Neural cell (in vitro differentiated cells): ENCODE data around the gene LMF2. TPM values are rescaled to one million over a fixed set of nuclear protein-coding genes. Genes with fewer than 3 reads are reported as not detected.

Source experiments
- H2AFZ ChIP-seq: fragments of 200-600, 300-800 bp; sonication (generic), shearing (Covaris generic); 2 replicates; pipeline ENCODE4 v1.6.0; 2014; ENCODE audit warnings: low read depth, mild to moderate bottlenecking, antibody characterized with exemption, low read length, moderate library complexity
- H3F3A ChIP-seq: fragments of 200-600 bp; shearing (Covaris generic); 2 replicates; pipeline ENCODE4 v1.6.1; 2016; ENCODE audit warnings: mild to moderate bottlenecking, moderate library complexity, mixed read lengths, antibody characterized with exemption, low read length; ENCODE audit not compliant: insufficient read depth, poor library complexity, severe bottlenecking
- H3K27ac ChIP-seq: fragments of 200-600, 300-800 bp; sonication (generic), shearing (Covaris generic); 2 replicates; pipeline ENCODE4 v1.5.1; 2014; ENCODE audit warnings: mild to moderate bottlenecking, low read length, moderate library complexity
- H3K27me3 ChIP-seq: fragments of 300-800, 200-600 bp; sonication (generic), shearing (Covaris generic); 2 replicates; pipeline ENCODE4 v1.6.0; 2014; ENCODE audit warnings: mild to moderate bottlenecking, low read depth, low read length, moderate library complexity; ENCODE audit not compliant: insufficient read depth
- H3K36me3 ChIP-seq: fragments of 300-800, 200-600 bp; sonication (generic), shearing (Covaris generic); 2 replicates; pipeline ENCODE4 v1.5.1; 2014; ENCODE audit warnings: mild to moderate bottlenecking, antibody characterized with exemption, low read length, moderate library complexity; ENCODE audit not compliant: insufficient read depth
- H3K4me2 ChIP-seq: fragments of 300-800, 200-600 bp; sonication (generic), shearing (Covaris generic); 2 replicates; pipeline ENCODE4 v1.6.0; 2014; ENCODE audit warnings: mild to moderate bottlenecking, low read length
- H3K4me3 ChIP-seq: fragments of 300-800, 200-600 bp; sonication (generic), shearing (Covaris generic); 2 replicates; pipeline ENCODE4 v1.5.1; 2014; ENCODE audit warnings: mild to moderate bottlenecking, low read length, moderate library complexity
- H3K79me2 ChIP-seq: fragments of 200-600 bp; shearing (Covaris generic); replicated peaks from 2 replicates; pipeline ENCODE4 v1.6.0; 2014; ENCODE audit warnings: mild to moderate bottlenecking, low read length, moderate library complexity; ENCODE audit not compliant: insufficient read depth
- H3K9ac ChIP-seq: fragments of 300-800, 200-600 bp; sonication (generic), shearing (Covaris generic); 2 replicates; pipeline ENCODE4 v1.6.1; 2016; ENCODE audit warnings: mild to moderate bottlenecking, low read length, mixed read lengths
- H3K9me2 ChIP-seq: fragments of 200-600 bp; shearing (Covaris generic); 2 replicates; pipeline ENCODE4 v1.6.1; 2016; ENCODE audit warnings: mild to moderate bottlenecking, low read length, mixed read lengths; ENCODE audit not compliant: insufficient read depth
- H3K9me3 ChIP-seq: fragments of 200-600, 300-800 bp; sonication (generic), shearing (Covaris generic); 2 replicates; pipeline ENCODE4 v1.6.1; 2016; ENCODE audit warnings: mild to moderate bottlenecking, mixed run types, low read length, moderate library complexity, mixed read lengths
- H4K20me1 ChIP-seq: fragments of 200-600 bp; shearing (Covaris generic); 2 replicates; pipeline ENCODE4 v1.6.1; 2016; ENCODE audit warnings: mild to moderate bottlenecking, mixed run types; ENCODE audit not compliant: insufficient read depth
- EP300 ChIP-seq: fragments of 450-650 bp; conservative IDR thresholded peaks from 2 replicates; pipeline ENCODE4 v1.6.1; 2014; ENCODE audit warnings: antibody characterized with exemption, mild to moderate bottlenecking, moderate library complexity; ENCODE audit not compliant: poor library complexity, severe bottlenecking
- EZH2 ChIP-seq: fragments of 200-600, 300-800 bp; shearing (Covaris generic), sonication (generic); IDR thresholded peaks from 2 replicates; pipeline ENCODE4 v1.6.1; 2014; ENCODE audit warnings: antibody characterized with exemption, low read length, borderline replicate concordance, mild to moderate bottlenecking; ENCODE audit not compliant: insufficient read depth, poor library complexity, severe bottlenecking
- MXI1 ChIP-seq: fragments of 450-650 bp; conservative IDR thresholded peaks from 2 replicates; pipeline ENCODE4 v1.6.1; 2014; ENCODE audit warnings: antibody characterized with exemption, mild to moderate bottlenecking; ENCODE audit not compliant: poor library complexity, severe bottlenecking
- POLR2AphosphoS5 ChIP-seq: IDR thresholded peaks from 2 replicates; pipeline ENCODE4 v1.6.1; 2012
- RAD21 ChIP-seq: fragments of 450-650 bp; conservative IDR thresholded peaks from 2 replicates; pipeline ENCODE4 v1.6.1; 2014; ENCODE audit warnings: antibody characterized with exemption, mild to moderate bottlenecking, moderate library complexity
- SMC3 ChIP-seq: fragments of 450-650 bp; conservative IDR thresholded peaks from 2 replicates; pipeline ENCODE4 v1.6.1; 2014; ENCODE audit warnings: antibody characterized with exemption, mild to moderate bottlenecking, moderate library complexity; ENCODE audit not compliant: poor library complexity
- TAF1 ChIP-seq: IDR thresholded peaks from 2 replicates; pipeline ENCODE4 v1.6.1; 2012; ENCODE audit warnings: low read depth
- polyA plus RNA-seq: library from polyadenylated mRNA; depleted of rRNA; stranded (reverse); fragments of >200 nt; gene quantifications from 2 replicates; pipeline ENCODE4 v1.2.3, GENCODE V29; 2014
- TF ChIP-seq, protein P1 (sequence below): fragments of 450-650 bp; IDR thresholded peaks from 2 replicates; pipeline ENCODE4 v1.5.1; 2014; ENCODE audit warnings: antibody characterized with exemption, mild to moderate bottlenecking, moderate library complexity; ENCODE audit not compliant: poor library complexity, severe bottlenecking
- TF ChIP-seq, protein P2 (sequence below): IDR thresholded peaks from 2 replicates; pipeline ENCODE4 v1.6.1; 2012; ENCODE audit warnings: borderline replicate concordance

The LMF2 gene
- polyA plus RNA-seq, 1 donor from 2014 or later, result 76.5 TPM

DNA sequence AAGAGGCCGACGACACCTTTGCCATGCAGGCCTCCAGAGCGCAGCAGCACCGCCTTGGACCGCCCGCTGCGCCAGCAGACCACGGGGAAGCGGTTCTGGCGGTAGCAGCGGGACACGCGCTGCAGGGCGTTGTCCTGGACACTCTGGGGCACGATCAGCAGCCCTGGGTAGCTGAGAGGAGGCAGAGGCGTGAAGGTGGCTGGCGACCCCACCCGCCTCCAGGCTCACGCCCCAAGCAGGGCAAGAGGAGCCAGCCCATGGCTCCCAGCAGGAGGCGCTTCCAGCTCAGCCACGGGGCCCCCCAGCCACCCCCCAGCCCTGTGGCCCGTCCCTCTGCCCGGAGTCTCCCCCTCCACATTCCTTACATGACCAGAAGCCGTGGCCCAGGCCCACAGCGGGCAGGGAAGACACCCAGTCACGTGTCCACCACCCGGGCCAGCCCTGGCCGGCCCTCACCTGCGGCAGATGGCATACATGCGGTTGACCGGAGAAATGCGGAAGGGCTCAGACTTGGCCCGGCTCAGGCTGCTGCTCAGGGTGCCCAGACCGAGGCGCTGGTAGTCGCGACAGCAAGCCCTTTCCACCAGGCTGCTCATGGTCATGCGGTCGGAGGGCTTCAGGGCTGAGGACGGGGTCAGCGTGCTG lies 47.9 kb downstream of the LMF2 start:
- TF ChIP-seq EZH2 (no peak), TAF1 (no peak), EP300 (no peak), SMC3 (no peak), RAD21 (no peak)
- no peaks in the 10 kb centered on the region for H4K20me1 ChIP-seq
- no peak overlapping the region for H3K4me3 ChIP-seq
- H3K27ac ChIP-seq, result no peak overlapping the region
- no peaks in the 10 kb centered on the region for H3F3A ChIP-seq
- no peaks in the 10 kb centered on the region for H3K27me3 ChIP-seq
- no peak overlapping the region for H3K9ac ChIP-seq
- H3K9me2 ChIP-seq, result no peaks in the 10 kb centered on the region
- no peaks in the 10 kb centered on the region for H3K36me3 ChIP-seq
- H3K79me2 ChIP-seq, result no peaks in the 10 kb centered on the region
- H3K4me2 ChIP-seq, result no peak overlapping the region
- no peak overlapping the region for H2AFZ ChIP-seq
- H3K9me3 ChIP-seq, result no peaks in the 10 kb centered on the region

DNA sequence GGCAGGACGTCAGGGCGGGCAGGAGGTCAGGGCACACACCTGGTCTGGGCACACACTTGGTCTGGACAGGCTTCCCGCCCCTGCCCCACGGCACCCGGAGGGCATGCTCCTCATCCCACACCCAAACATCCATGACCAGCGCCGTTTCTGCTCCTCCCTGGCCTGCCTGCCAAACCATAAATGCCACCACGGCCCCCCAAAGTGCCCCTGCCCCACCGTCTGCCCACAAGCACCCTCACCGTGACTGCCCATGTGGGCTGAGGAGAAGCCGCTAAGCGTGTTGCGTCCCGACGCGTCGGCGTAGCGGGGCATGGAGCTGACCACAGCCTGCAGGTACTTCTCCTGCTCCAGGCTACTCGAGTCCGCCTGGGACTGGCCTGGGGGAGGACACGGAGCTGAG lies 48.5 kb downstream of the LMF2 start:
- H3K9me2 ChIP-seq, result no peaks in the 10 kb centered on the region
- no peak for TF ChIP-seq RAD21
- TF ChIP-seq POLR2AphosphoS5, result no peak
- no peak for TF ChIP-seq SMC3
- TF ChIP-seq, protein P1, sequence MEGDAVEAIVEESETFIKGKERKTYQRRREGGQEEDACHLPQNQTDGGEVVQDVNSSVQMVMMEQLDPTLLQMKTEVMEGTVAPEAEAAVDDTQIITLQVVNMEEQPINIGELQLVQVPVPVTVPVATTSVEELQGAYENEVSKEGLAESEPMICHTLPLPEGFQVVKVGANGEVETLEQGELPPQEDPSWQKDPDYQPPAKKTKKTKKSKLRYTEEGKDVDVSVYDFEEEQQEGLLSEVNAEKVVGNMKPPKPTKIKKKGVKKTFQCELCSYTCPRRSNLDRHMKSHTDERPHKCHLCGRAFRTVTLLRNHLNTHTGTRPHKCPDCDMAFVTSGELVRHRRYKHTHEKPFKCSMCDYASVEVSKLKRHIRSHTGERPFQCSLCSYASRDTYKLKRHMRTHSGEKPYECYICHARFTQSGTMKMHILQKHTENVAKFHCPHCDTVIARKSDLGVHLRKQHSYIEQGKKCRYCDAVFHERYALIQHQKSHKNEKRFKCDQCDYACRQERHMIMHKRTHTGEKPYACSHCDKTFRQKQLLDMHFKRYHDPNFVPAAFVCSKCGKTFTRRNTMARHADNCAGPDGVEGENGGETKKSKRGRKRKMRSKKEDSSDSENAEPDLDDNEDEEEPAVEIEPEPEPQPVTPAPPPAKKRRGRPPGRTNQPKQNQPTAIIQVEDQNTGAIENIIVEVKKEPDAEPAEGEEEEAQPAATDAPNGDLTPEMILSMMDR, result no peak
- no peak for TF ChIP-seq EZH2
- TF ChIP-seq, protein P2, sequence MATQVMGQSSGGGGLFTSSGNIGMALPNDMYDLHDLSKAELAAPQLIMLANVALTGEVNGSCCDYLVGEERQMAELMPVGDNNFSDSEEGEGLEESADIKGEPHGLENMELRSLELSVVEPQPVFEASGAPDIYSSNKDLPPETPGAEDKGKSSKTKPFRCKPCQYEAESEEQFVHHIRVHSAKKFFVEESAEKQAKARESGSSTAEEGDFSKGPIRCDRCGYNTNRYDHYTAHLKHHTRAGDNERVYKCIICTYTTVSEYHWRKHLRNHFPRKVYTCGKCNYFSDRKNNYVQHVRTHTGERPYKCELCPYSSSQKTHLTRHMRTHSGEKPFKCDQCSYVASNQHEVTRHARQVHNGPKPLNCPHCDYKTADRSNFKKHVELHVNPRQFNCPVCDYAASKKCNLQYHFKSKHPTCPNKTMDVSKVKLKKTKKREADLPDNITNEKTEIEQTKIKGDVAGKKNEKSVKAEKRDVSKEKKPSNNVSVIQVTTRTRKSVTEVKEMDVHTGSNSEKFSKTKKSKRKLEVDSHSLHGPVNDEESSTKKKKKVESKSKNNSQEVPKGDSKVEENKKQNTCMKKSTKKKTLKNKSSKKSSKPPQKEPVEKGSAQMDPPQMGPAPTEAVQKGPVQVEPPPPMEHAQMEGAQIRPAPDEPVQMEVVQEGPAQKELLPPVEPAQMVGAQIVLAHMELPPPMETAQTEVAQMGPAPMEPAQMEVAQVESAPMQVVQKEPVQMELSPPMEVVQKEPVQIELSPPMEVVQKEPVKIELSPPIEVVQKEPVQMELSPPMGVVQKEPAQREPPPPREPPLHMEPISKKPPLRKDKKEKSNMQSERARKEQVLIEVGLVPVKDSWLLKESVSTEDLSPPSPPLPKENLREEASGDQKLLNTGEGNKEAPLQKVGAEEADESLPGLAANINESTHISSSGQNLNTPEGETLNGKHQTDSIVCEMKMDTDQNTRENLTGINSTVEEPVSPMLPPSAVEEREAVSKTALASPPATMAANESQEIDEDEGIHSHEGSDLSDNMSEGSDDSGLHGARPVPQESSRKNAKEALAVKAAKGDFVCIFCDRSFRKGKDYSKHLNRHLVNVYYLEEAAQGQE, result no peak
- no peak for TF ChIP-seq MXI1
- TF ChIP-seq EP300, result no peak
- TF ChIP-seq TAF1, result no peak
- H3K27ac ChIP-seq, result no peak overlapping the region
- H3K36me3 ChIP-seq, result no peaks in the 10 kb centered on the region
- no peaks in the 10 kb centered on the region for H4K20me1 ChIP-seq
- no peaks in the 10 kb centered on the region for H3F3A ChIP-seq
- no peak overlapping the region for H3K4me2 ChIP-seq
- H3K9ac ChIP-seq, result no peak overlapping the region
- H3K4me3 ChIP-seq, result no peak overlapping the region
- H3K27me3 ChIP-seq, result no peaks in the 10 kb centered on the region
- H3K79me2 ChIP-seq, result no peaks in the 10 kb centered on the region
- no peak overlapping the region for H2AFZ ChIP-seq
- no peaks in the 10 kb centered on the region for H3K9me3 ChIP-seq
